Measurements from ENCODE around the gene EPS15.
A peak's percentile ranks its signal among the peaks of the same experiment; 100 is the strongest.
"Not testable (repeated sequence)": the region's sequence is repeated elsewhere in the genome, so short reads cannot be mapped to it uniquely, and the experiment has no call there.

The EPS15 gene

DNA sequence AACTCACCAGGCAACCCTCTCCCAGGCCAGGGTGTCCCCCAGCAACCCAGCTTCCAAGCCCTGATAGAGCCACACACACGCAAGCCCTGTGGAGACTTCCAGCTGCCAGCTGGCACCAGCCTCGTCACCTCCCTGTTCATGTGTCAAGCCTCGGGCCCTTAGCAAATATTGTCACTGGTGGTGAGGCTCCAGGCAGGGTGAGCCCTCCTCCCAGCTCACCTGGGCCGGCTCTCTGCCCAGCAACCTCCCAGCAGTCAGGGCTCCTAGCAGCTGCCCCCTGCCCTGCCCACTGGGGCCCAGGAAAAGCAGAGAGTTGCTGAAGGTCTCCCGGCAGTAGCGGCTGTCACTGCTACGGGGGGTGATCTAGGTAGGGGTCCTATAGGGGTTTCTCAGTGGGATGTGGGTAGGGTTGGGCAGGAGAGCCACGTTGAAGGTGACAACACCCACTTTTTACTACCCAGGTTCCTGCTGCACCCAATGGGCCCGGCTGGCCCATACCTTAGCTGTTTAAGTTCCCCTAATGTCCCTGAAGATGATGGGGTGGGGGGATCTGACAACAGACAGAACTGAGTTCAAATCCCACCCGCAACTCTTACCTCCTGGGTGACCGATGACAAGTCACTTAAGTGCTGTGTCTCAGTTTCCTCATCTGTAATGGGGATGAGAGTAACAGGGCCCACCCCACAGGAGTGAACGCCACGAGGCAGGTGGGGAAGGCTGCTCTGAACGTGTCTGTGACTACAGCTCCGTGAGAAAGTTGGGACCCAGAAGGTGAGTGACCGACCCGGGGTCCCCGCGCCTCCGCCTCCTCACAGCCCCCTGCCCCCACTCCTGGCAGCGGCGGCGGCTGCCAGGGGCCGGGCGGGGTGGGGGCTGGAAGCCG, 189.4 kb downstream of the EPS15 start:
- no peak for DNase-seq

DNA sequence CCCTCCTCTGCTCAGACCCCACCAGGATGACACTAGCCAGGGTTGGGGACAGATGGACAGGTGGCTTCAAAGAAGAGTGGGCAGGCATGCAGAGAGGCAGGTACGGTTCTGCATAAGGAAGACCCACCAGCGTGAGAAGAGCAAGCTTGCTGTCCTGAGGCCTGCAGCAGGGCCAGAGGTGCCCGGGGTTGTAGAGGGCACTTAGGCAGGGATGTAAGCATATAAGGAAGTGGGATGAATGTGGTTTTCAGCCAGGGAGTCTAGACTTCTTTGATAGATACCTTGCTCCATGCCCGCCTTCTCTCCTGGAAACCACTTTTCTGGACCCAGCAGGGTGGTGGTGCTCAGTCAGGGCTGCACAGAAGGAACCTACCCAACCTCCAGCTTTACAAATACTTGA, 190.1 kb downstream of the EPS15 start:
- DNase-seq = no peak

DNA sequence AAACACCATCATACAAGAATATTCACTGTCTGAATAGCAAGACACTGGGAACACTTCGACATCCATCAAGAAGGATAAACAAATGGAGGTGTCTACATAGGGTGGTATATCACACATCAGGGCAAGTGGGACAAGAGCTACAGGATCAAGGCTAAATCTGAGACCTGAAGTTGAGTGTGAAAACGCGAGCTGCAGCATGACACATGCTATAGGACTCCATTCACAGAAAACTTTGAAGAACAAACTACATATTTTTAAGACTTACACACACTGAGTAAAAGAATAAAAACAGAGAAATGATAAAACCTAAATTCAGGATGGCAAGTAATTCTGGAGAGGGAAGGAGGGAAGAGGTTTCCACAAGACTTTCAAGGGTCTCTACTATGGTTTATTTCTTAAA, 190.8 kb downstream of the EPS15 start:
- peak; percentile 41 for DNase-seq

DNA sequence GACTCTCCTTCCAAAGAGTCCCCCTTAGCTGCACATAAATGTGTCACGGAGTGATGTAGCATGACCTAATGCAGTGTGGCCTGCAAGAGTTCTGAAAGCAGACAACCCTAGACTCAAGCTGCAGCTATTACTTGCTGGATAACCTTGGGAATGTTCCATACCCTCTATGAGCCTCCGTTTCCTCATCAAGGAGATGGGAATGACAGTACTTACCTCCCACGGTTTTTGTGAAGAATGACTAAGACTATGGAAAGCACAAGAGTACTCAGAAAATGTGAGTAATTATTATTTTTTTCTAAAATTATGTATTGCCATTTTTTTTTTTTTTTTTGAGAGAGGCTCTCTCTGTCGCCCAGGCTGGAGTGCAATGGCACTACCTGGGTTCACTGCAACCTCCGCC, 191.7 kb downstream of the EPS15 start:
- peak; percentile 29 for DNase-seq

DNA sequence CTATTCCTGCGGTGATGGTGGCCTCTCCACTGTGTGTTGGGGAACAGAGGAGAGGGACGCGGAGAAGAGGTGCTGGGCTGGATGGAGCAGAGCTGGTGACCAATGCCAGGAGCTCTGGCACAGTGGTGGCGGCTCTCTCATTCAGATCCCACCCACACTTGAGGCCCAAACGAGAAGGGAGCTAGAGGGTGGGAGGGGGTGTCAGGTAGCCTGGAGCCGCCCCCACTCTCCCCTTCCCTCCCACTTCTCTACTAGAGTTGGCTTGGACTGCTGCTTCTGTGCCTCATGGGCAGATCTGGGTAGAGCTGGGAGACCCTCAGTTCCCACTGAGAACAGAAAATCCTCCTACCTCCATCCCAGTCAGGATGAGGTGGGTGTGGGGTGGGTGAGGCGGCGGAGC, 192.2 kb downstream of the EPS15 start:
- no peak for DNase-seq

DNA sequence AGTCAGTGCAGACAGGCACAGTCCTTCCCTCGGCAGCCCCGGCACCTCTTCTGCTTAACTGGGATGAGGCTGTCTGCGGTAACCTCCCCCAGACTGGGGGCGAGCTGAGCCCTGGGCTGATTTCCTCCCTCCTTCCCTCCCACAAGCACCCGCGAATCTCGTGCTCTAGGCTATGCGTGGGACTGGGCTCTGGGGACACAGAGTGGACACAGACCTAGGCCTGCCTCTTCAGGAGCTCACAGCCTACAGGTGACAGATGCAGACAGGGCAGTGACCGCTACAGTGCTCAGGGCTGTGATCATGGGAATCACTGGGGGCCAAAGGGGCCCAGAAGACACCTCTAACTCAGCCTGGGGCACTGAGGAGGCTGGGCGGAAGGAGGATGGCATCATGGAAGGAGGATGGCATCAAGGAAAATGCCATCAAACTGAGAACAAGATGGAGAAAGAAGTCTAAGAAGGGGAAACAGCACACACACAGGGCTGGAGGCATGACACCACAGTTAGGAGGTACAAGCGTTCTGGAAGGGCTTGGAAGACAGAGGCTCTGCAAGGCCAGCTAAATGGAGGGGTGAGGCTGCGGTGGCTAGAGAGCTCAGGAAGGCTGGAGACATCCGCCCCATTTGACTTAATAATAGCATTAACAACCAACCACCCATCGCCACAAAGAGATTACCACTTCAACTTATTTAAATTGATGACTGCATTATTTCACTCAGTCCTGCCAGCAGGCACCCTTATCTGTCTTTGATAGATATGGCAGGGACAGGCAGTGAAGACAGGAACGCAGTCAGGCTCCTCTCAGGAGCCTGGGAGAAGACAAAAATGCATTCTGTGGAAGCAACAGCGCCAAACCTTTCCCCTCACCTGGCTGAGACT, 192.9 kb downstream of the EPS15 start:
- no peak for DNase-seq

DNA sequence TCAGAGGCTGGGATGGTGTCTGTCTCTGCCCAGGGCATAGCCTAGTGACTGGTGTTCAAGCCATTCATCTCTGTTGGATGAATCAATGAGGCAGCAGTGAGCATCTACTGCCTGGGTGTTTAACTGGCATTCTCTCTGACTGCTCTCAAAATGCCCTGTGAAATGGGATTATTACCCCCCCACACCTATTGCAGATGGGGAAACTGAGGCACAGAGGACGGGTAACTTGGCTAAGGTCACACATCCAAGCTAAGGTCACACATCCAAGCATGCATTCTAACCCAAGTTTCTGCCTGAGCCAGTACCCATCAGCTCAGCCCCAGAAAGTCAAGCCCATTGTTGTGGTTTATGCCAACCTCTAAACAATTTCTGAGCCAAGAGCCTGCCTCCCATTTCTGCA, 193.7 kb downstream of the EPS15 start:
- DNase-seq = no peak

DNA sequence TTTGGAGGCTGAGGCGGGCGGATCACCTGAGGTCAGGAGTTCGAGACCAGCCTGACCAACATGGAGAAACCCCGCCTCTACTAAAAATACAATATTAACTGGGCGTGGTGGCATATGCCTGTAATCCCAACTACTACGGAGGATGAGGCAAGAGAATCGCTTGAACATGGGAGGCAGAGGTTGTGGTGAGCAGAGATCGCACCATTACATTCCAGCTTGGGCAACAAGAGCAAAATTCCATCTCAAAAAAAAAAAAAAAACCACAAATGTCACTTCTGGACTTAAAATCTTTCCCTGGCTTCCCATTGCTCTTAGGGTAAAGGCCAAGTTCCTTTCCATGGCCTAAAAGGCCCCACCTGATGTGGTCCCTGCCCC, 194.1 kb downstream of the EPS15 start:
- not testable (repeated sequence) for DNase-seq

DNA sequence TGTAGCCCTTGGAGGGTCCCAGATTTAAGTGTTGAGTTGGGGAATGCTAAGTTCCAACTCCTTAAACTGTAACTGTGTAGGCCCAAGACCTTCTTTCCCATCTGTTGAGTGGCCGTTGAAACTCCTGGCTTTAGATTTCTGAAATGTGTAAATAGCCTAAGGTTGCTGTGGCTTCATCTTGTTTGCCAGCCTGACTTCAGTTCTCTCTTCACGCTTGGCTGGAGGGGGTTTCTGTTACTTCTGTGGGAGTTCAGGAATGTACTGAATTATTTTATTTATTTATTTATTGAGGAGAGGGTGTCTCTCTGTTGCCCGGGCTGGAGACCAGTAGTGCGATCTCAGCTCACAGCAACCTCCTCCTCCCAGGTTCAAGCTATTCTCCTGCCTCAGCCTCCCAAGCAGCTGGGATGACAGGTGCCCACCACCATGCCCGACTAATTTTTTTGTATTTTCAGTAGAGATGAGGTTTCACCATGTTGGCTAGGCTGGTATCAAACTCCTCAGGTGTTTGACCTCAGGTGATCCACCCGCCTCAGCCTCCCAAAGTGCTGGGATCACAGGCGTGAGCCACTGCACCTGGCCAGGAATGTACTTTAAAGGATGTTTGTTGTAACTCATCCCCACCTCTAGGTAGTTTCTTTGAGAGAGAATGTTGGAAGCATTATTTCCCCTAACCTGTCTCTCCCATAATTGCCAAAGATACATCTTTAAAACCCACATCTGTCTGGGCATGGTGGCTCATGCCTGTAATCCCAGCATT, 194.6 kb downstream of the EPS15 start:
- no peak for DNase-seq

DNA sequence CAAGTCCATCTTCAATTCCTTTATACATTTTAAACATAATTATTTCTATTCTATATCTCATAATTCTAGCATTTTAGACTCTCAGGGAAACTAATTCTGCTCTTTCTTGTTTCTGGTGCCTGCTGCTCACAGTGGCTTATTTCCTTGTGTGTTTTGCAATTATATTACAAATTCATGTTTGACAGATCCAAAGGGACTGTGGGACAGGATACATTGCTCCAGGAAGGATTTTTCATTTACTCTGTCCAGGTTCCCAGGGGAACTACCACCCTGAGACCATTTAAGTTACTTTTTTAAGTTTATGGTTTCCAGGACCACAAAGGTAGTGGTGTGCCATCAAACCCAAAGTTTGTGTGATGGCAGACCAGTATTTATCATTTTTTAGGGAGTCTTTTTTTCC, 195.3 kb downstream of the EPS15 start:
- DNase-seq = no peak

DNA sequence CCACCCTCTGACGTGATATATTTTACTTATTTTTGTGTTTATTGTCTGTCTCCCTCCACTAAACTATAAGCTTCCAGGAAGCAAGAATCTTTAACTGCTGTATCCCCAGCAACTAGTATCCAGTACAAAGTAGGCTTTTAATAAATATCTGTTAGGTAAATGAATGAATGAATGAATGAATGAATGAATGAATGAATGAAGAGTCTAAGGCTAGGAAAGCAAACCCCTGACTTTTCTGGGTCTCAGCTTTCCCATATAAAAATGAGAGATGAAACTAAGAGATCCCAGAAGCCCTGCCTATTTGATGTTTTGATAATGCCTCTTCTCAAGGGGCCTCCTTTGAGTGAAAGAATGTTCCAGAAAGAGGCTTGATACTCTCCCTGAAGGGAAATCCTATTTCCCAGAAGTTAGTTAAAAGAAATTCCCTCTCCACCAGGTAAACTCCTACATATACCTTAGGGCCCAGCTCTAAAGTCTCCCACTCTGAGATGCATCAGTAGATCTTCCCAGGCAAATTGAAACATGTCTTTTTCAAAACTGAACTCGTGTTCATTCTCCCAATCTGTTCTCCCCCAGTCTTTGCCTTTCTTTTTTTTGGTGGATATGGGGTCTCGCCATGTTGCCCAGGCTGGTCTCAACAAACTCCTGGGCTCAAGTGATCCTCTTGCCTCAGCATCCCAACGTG, 196.5 kb downstream of the EPS15 start:
- no peak for DNase-seq

DNA sequence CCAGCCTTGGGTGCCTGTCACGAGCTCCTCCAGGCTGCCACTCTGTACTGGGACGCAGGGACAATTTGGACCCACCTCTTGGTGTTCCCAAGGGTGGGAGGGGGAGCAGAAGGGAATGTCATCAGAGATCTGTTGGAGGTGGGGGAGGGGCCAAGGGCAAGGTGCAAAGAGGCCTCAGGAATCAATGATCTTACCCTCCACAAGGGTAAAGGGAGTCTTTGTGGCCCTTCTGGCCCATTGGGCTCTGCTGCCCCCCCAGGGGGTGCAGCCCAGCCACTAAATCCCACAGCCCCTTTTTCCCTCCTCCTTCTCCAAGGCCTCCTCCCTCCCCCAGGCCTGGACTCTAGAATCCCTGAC, 197.2 kb downstream of the EPS15 start:
- no peak for DNase-seq

DNA sequence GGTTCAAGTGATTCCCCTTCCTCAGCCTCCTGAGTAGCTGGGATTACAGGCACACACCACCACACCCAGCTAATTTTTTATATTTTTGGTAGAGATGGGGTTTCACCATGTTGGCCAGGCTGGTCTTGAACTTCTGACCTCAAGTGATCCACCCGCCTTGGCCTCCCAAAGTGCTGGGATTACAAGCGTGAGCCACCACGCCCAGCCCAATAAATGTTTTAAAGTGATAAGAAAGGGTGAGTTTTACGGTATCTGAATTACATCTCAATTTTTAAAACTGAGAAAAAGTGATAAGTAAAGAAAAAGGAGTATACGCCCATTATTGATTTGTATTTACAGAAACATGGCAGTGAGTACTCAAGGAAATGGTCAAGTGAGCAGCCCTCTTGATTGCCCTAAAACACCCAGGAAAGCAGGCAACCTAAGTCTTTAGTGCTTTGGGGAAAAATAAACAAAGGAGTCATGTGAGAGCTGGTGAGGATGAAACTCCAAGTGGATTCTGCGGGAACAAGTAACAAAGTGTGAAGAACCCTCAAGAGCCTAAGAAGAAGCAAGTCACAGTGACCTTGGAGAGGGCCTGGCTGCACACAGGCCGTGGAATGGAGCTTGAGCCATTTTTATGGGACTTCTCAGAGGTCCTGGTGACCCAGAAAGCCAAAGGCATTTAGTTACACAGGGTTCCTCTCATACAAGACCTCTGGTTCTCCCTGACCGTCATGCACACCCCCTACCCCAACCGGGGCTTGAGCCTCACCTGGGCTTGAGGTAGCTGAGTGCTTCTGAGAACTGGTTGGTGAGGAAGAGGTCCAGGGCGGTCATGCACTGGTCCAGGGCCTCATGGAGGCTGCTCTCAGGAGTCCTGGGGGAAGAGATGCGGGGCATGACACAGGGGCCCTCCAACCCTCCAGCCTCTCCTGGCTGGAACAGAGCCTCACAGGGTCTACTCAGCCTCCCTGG, 197.8 kb downstream of the EPS15 start:
- no peak for DNase-seq

DNA sequence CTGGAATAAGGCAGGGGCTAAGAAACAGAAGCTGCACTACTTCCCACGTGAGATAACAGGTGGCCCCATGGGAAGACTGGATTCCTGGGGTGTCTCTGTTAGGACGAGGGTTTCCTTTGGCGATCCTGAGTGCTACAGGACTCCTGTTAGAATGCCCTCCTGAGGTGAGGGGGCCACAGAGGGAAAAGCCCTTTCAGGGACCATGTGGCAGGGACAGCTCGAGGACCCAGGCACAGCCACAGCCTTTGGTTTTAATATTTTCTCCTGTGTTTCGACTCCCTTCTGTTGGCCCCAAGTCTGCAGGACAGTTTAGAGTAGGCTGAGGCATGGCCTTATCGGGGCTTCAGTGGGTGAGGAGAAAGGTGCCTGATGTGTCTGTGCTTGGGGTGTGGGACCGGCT, 201.3 kb downstream of the EPS15 start:
- DNase-seq = no peak

DNA sequence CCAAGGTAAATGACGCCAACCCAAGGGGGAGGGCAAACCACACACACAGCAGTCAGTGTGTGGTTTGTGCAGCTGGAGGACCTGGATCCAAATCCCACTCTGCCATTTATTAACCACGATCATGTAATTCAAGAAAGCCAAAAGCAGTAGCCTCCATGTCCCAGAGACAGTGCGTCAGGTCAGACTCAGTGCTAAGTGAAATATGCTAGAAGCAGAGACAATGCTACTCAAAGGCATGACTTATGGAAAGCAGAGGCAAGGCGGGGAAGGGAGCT, 202.3 kb downstream of the EPS15 start:
- no peak for DNase-seq

DNA sequence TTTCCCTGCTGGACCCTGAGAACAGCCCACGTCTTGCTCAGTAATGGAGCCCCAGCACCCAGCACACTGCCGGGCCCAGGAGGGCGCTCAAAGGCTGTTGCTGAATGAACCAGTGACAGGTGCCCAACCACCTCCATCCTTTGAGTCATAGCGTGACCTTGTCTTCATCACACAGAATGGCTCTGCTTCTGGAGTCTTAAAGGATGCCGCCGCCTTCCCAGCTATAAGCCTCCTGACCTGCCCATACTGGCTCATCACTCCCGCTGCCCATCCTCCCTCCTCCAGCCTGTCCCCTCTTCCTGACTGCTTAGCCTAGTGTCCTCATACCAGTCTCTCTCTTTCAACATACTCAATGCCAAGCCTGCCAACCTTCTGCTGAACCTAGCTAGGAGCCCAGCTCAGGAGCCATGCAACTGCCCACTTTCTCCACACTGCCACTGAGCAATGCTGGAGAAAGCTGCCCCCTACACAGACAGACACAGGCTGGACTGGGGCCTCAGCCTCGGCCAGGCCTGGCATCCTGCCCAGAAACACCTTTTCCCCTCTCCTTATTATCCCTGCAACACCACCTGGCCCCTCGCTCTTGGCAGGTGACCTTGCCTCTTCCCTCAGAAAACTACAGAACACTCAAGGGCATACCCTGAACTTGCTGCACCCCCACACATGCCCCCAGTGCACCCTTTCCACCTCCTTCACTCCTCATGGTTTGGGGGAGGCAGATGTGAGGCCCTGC, 202.8 kb downstream of the EPS15 start:
- no peak for DNase-seq

DNA sequence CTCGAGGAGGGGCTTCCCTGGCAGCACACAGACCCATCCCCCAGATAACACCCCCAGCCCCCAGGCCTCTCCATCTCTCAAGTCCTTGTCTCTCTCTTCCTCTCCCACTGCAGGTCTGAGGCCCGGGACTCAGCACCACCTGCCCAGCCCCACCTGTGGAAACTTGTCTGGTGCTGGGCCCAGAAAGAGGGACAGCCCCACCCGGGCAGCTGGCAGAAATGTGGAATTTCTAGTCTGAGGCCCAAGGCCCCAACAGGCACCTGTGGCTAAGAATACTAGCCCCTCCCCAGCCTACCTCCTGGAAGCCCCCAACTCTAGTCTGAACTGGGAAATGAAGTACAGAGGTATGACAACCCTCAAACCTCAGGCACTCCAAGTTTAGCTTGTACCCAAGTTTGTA, 204.1 kb downstream of the EPS15 start:
- DNase-seq = no peak

DNA sequence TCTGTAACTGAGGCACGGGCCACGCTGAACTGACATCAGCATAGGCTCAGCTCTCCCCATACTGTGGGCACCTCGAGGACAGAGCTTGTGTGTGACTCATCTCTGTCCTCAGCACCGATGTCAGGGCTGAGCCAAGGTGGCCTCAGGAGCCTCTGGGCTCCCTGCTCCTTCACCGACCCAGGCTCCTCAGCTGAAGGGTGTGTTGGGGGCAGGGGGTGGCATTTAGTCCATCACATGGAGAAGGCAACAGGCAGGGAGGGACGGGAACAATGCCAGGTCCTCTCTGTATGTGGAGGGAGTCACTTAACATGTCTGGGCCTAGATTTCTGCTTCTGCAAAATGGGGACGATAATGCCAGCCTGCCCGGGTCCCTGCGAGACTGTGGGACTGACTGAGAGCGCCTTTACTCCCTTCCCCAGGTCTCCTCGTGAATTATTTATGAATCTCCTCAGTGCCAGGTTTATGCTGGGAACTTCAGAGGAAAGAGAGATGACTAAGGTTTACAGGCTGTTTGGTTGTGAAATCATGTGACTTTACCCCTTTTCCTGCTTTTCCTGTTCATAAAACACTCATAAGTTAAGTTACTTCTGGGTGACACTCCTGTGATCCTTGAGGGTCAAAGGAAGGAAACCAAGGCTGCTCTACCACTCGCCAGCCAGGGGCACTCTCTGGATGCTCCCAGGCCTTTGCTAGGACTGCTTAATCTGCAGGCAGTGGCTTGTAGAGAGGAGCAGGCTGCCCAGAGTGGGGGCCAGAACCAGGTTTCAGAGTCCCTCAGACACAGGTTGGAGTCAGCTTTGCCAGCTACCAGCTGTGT, 204.9 kb downstream of the EPS15 start:
- peak; percentile 73 for DNase-seq

DNA sequence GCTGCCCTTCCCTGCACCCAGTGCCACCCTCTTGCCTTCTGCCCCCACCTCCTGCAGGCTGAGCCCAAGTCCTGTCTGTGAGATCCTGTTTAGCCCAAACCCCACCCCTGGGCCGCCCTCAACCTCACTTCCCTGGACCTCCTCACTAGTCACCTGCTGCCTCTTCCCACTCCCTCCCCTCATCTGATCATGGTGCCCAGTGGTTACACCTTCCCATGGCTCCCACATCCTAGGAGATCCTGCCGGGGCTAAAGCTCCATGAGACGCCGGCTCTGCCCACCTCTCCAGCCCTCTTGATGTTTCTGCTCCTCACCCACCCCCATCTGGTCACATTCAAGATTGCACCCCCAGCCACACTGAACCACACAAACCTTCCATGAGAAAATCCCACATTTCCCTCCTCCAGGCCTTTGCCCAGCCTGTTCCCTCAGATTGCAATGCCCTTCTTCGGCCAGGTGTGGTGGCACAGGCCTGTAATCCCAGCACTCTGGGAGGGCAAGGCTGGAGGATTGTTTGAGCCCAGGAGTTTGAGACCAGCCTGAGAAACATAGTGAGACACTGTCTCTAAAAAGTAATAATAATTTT, 205.7 kb downstream of the EPS15 start:
- DNase-seq = no peak

DNA sequence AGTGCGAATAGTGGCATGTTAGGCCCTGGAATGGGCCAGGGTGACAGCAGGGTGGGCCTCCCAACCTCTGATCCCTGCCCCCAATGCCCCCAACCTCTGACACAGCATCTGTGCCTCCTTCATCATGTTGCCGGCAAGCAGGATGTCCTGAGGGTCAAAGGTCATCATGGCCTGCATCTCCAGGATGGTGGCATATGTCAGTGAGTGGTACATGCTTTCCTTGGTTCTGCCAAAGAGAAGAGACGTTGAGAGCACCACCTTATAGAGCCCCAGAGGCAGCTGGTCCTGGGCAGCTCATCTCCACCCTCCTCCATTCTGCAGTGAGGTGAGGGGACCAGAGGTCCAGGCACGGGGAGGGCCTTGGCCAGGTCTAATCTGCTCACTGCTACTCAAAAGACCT, 206.3 kb downstream of the EPS15 start:
- DNase-seq = no peak
